ENCODE measurements around the gene CCDC178.

The CCDC178 gene

DNA sequence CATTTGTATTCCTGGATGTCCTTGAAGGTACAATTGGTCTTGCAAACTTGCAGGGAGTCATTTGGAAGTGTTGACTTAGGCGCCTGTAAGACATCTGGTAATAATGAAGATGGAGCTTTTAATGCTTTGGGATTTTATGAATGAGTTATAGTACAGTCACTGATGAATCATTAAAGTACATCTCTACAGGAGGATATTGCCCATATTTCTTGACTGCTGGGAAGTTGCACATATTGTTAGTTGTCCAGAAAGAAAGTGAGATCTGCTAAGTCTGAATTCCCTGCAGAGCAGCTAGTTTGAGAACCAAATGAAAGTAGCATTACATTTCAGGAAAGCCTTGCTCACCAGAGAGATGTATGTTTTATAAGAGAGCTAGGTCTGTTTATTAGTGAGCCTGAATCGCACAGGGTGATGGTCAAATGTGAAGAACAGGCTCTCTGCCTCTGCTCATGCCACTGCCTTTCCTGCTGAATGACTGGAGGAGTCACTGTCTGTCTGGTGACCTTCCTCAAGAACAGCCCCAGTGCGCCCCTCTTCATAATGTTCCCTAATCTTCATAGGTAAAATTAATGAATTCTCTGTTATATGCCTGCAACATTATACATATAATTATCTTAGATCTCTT, 528.7 kb downstream of the CCDC178 start:
- TF ChIP-seq, protein P1, sequence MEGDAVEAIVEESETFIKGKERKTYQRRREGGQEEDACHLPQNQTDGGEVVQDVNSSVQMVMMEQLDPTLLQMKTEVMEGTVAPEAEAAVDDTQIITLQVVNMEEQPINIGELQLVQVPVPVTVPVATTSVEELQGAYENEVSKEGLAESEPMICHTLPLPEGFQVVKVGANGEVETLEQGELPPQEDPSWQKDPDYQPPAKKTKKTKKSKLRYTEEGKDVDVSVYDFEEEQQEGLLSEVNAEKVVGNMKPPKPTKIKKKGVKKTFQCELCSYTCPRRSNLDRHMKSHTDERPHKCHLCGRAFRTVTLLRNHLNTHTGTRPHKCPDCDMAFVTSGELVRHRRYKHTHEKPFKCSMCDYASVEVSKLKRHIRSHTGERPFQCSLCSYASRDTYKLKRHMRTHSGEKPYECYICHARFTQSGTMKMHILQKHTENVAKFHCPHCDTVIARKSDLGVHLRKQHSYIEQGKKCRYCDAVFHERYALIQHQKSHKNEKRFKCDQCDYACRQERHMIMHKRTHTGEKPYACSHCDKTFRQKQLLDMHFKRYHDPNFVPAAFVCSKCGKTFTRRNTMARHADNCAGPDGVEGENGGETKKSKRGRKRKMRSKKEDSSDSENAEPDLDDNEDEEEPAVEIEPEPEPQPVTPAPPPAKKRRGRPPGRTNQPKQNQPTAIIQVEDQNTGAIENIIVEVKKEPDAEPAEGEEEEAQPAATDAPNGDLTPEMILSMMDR (conservative IDR thresholded peaks at IDR 0.05; ENCODE audit: low read depth, low read length), result no peak
- no peak overlapping the region for H3K4me3 ChIP-seq (ENCODE audit: low read length)
- DNase-seq (ENCODE audit: low read depth), result no peak

DNA sequence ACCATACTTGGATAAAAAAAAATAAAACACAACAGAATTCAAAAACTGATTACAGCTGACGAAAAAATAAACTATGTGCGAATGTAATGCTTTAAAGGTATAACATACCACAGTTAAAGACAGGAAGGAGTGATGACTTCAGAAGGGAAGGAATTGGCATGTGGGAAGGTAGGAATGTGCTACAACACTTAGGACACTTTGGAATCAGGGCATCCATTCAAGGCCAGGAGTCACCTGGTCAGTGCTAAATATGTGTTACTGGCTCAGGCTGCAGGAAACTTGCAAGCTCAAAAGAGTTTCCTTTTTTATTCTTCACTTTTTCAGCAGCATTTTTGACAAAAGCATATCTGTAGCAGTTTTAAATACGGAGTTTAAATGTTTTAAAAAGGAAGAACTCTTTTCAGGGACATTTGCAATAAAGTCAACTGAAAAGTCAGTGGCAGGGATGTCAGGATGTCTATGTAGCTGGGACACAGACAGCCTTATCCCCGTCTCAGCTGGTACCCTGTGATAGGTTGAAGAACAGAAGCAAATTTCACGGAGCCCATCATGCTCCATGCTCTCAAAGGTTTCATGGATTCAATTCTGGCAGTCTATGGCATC, 529.7 kb downstream of the CCDC178 start:
- no peak for DNase-seq (ENCODE audit: low read depth)
- TF ChIP-seq, protein P1 (conservative IDR thresholded peaks at IDR 0.05; ENCODE audit: low read depth, low read length), result no peak
- no peak overlapping the region for H3K4me3 ChIP-seq (ENCODE audit: low read length)

DNA sequence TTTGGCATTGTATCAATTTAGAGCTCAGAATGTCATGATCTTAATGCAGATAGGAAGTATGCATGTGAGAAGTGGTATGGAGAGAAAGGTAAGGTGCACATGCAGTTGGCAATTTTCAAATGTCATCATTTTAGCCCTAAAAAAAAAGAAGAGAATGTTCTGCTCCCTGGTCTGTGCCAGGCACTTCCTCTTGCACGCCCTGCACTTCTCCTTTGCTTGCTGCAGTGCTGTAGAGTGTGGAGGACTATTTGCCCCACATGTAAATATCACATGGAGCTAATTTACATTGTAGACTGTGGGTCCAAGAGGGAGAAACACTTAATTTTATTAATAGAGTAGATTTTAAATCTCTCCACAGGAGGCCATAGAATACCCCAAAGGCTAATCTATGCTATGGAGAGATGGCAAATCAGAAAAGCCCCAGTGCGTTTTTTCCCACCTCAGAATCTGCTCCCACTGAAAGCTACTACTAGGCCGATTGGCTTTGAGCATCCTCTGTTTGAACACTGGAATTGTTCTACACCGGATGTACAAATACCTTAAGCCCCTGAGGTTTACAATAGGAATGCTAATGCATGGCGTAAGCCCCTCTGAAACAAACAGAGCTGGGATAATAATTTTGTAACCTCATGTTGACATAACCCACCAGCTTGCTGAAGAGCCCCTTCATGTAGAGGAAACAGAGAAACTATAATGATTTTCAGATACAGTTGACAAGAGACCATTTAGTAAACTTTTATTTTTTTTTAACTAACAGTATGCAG, 530.5 kb downstream of the CCDC178 start:
- no peak overlapping the region for H3K4me3 ChIP-seq (ENCODE audit: low read length)
- no peak for DNase-seq (ENCODE audit: low read depth)
- TF ChIP-seq, protein P1 (conservative IDR thresholded peaks at IDR 0.05; ENCODE audit: low read depth, low read length), result no peak

DNA sequence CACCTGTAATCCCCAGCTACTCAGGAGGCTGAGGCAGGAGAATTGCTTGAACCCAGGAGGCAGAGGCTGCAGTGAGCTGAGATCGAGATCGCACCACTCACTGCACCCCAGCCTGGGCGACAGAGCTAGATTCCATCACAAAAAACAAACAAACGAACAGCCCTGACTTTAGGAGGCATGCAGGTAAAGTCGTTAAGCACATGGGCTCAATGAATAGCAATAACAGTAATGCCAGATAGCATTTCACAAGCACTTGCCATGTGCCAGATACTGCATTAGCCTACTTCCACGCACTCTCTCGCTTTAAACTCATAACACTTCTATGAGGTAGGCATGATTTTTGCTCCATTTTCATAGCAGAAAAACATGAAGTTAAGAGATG, 532.1 kb downstream of the CCDC178 start:
- no peak overlapping the region for H3K4me3 ChIP-seq (ENCODE audit: low read length)
- DNase-seq (ENCODE audit: low read depth), result no peak
- TF ChIP-seq, protein P1 (conservative IDR thresholded peaks at IDR 0.05; ENCODE audit: low read depth, low read length), result no peak

DNA sequence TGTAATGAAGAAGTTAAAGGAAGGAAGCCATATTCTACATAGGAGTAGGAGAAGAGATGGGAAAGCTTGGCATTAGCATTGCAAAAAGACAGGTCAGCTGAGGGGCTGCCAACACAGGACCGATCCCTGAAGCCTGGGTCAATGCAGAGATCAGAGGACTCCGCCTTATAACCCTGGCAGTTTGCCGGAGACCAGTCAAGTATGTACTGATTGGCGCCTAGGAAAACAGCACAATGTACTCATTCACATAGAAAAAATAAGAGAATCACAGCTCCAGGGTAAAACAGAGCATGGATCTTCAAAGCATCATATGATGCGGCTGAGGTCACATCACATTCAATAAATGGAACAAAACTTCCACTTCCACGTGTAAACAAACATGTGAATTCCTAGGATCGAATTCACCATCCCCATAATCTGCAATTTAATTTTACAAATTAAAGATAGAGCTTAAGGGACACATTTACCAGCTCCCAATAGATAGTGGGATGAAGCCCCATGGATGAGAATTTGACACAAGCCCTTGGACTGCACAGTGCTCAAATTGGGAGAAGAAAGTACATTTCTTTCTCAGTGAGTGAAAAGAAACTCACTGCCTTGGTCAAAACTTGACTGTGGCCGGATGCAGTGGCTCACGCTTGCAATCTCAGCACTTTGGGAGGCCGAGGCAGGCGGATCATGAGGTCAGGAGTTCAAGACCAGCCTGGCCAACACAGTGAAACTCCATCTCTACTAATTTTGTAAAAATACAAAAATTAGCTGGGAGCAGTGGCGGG, 532.7 kb downstream of the CCDC178 start:
- no peak for DNase-seq (ENCODE audit: low read depth)
- TF ChIP-seq, protein P1 (conservative IDR thresholded peaks at IDR 0.05; ENCODE audit: low read depth, low read length), result no peak
- no peak overlapping the region for H3K4me3 ChIP-seq (ENCODE audit: low read length)

DNA sequence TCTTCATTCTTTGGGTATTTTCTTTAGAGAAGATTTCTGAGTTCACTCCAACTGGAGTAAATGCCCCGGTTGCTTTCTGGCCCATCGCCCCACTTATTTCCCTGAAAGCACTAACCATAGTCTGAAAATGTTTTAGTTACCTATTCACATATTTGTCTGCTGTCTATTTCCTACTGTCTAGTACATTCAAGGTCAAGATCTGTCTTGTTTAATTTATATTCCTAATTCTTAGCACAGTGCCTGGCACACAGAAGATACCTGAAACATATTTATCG, 533.3 kb downstream of the CCDC178 start:
- TF ChIP-seq, protein P1 (conservative IDR thresholded peaks at IDR 0.05; ENCODE audit: low read depth, low read length), result no peak
- no peak for DNase-seq (ENCODE audit: low read depth)
- H3K4me3 ChIP-seq (ENCODE audit: low read length), result no peak overlapping the region

Measured in retinal pigment epithelial cell (primary cell).